ENCODE data around the gene FBXO40. TPM values are rescaled to one million over a fixed set of nuclear protein-coding genes. Genes with fewer than 3 reads are reported as not detected.

The FBXO40 gene
- polyA plus RNA-seq, 2 of the 4 experiments (the other 2 are of a cell fraction), result not detected

GRCh38 chr3:121641127-121641526, 47.9 kb downstream of the FBXO40 start:
- no peaks in the 10 kb centered on the region for H3K4me1 ChIP-seq
- CTCF ChIA-PET, result no interaction called here
- ATAC-seq (no peak), FAIRE-seq (no peak), DNase-seq (ENCODE audit: low read depth in 1 of 2, low spot score in 1 of 2) (no peak)
- H3K27ac ChIP-seq, result no peak overlapping the region
- whole genome bisulfite sequencing (ENCODE audit: missing lambda C conversion rate), result 54% methylated on average over 2 of the region's 2 CpGs
- H3K4me2 ChIP-seq, result no peak overlapping the region
- H3K9me3 ChIP-seq, result no peaks in the 10 kb centered on the region
- no peak overlapping the region for H3K4me3 ChIP-seq
- POLR2A ChIA-PET, result no interaction called here
- TF ChIP-seq CHD4 (IDR thresholded peaks at IDR 0.05; ENCODE audit: borderline replicate concordance) (no peak), CEBPB (IDR thresholded peaks at IDR 0.05) (no peak), SMC3 (IDR thresholded peaks at IDR 0.05) (no peak), JUN (IDR thresholded peaks at IDR 0.05) (no peak), EP300 (IDR thresholded peaks at IDR 0.05) (no peak), ZNF302 (CRISPR knock-in tag; IDR thresholded peaks at IDR 0.05) (no peak), TFCP2L1 (CRISPR knock-in tag; IDR thresholded peaks at IDR 0.05) (no peak), CBX8 (IDR thresholded peaks at IDR 0.05) (no peak), RCOR1 (IDR thresholded peaks at IDR 0.05; ENCODE audit: low read depth, low read length) (no peak), NPAS2 (CRISPR knock-in tag; IDR thresholded peaks at IDR 0.05; ENCODE audit: borderline replicate concordance) (no peak), ZC3H11A (IDR thresholded peaks at IDR 0.05) (no peak)
- TF ChIP-seq, protein P1, sequence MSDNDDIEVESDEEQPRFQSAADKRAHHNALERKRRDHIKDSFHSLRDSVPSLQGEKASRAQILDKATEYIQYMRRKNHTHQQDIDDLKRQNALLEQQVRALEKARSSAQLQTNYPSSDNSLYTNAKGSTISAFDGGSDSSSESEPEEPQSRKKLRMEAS (IDR thresholded peaks at IDR 0.05), result no peak

- WGBS (ENCODE audit: missing lambda C conversion rate), result 40% methylated on average over 9 of the region's 9 CpGs
- Histone ChIP-seq H3K27ac (no peak overlapping the region), H3K4me1 (no peaks in the 10 kb centered on the region), H3K4me3 (no peak overlapping the region), H3K4me2 (no peak overlapping the region), H3K9me3 (no peaks in the 10 kb centered on the region)
- POLR2A ChIA-PET, result no interaction called here
- ATAC-seq, result peak; percentile 33 to 47; a peak in 3 of 6 replicates
- no peak for DNase-seq (ENCODE audit: low read depth in 1 of 2, low spot score in 1 of 2)
- no peak for FAIRE-seq
- CTCF ChIA-PET, result no interaction called here
- TF ChIP-seq FOXS1 (CRISPR knock-in tag; IDR thresholded peaks at IDR 0.05) (no peak), ESRRA (IDR thresholded peaks at IDR 0.05; ENCODE audit: borderline replicate concordance, low read length) (no peak), SMC3 (IDR thresholded peaks at IDR 0.05) (no peak), JUNB (IDR thresholded peaks at IDR 0.05) (no peak), HDAC2 (IDR thresholded peaks at IDR 0.05) (no peak), POLR2AphosphoS2 (conservative IDR thresholded peaks at IDR 0.05; ENCODE audit: low read length) (no peak), HES2 (IDR thresholded peaks at IDR 0.05) (no peak), SREBF2 (IDR thresholded peaks at IDR 0.05) (no peak), HMGXB4 (CRISPR knock-in tag; IDR thresholded peaks at IDR 0.05; ENCODE audit: borderline replicate concordance) (no peak), ZSCAN20 (CRISPR knock-in tag; IDR thresholded peaks at IDR 0.05) (no peak), RNF2 (IDR thresholded peaks at IDR 0.05; ENCODE audit: borderline replicate concordance, low read depth) (no peak), MAFK (IDR thresholded peaks at IDR 0.05; ENCODE audit: partially characterized antibody) (no peak), NFE2L2 (conservative IDR thresholded peaks at IDR 0.05; ENCODE audit: low read length) (no peak), JUN (IDR thresholded peaks at IDR 0.05) (no peak), RAD21 (conservative IDR thresholded peaks at IDR 0.05 in 1 of 2, IDR thresholded peaks at IDR 0.05 in 1 of 2) (no peak)
- TF ChIP-seq, protein P2, sequence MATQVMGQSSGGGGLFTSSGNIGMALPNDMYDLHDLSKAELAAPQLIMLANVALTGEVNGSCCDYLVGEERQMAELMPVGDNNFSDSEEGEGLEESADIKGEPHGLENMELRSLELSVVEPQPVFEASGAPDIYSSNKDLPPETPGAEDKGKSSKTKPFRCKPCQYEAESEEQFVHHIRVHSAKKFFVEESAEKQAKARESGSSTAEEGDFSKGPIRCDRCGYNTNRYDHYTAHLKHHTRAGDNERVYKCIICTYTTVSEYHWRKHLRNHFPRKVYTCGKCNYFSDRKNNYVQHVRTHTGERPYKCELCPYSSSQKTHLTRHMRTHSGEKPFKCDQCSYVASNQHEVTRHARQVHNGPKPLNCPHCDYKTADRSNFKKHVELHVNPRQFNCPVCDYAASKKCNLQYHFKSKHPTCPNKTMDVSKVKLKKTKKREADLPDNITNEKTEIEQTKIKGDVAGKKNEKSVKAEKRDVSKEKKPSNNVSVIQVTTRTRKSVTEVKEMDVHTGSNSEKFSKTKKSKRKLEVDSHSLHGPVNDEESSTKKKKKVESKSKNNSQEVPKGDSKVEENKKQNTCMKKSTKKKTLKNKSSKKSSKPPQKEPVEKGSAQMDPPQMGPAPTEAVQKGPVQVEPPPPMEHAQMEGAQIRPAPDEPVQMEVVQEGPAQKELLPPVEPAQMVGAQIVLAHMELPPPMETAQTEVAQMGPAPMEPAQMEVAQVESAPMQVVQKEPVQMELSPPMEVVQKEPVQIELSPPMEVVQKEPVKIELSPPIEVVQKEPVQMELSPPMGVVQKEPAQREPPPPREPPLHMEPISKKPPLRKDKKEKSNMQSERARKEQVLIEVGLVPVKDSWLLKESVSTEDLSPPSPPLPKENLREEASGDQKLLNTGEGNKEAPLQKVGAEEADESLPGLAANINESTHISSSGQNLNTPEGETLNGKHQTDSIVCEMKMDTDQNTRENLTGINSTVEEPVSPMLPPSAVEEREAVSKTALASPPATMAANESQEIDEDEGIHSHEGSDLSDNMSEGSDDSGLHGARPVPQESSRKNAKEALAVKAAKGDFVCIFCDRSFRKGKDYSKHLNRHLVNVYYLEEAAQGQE (IDR thresholded peaks at IDR 0.05), result no peak
Measured at GRCh38 chr3:121642601-121643314, 49.6 kb downstream of the FBXO40 start.

Measured in A549 (cell line).